K562 (cell line): ENCODE data around the gene SYNRG. TPM values are rescaled to one million over a fixed set of nuclear protein-coding genes. Genes with fewer than 3 reads are reported as not detected.

ENCODE experiments used
- ATAC-seq: fragments of 200-7000 bp; cut with Tn5 transposase; 3 replicates; pipeline ENCODE4 v1.9.1; 2020; ENCODE audit warnings: moderate library complexity
- BruUV-seq: library from RNA; stranded (reverse); fragments of 400-500 nt; replicated peaks from 2 replicates; lab custom pipeline; 2021; lab: Mats Ljungman, UMichigan
- CTCF ChIA-PET: fragments of 300-600 bp; formaldehyde crosslinking; extraction: SDS; loops from one replicate; lab custom pipeline; 2021; ENCODE audit warnings: low intra/inter-chr PET ratio; lab: Yijun Ruan, JAX
- POLR2A ChIA-PET: fragments of 300-600, 350-650 bp; sonication (Branson Sonifier 250); formaldehyde crosslinking; extraction: SDS; loops from one replicate; lab custom pipeline; 2021; ENCODE audit warnings: antibody characterized with exemption, inconsistent platforms; lab: Yijun Ruan, JAX
- DNase-seq, 4 experiments: peaks; one replicate each; pipeline versions ENCODE4 v3.0.0 to v3.0.0-alpha.2; 2011 to 2018; ENCODE audit warnings: low spot score in 3 of 4, mixed read lengths in 3 of 4; ENCODE audit errors: extremely low read depth in 1 of 4
- FAIRE-seq: peaks from 2 replicates; lab custom pipeline; 2011; peaks lifted over from hg19 to GRCh38; lab: Jason Lieb, UNC
- H2AFZ ChIP-seq: 2 replicates; pipeline ENCODE4 v1.6.0; 2011; ENCODE audit warnings: low read depth, low read length, control low read depth, inconsistent platforms
- H3K27ac ChIP-seq: fragments of 200-600 bp; 3 replicates; pipeline ENCODE4 v1.8.0; 2011; ENCODE audit warnings: low read depth, mild to moderate bottlenecking, control low read depth, inconsistent platforms, low read length, moderate library complexity, mixed read lengths; ENCODE audit errors: extremely low read depth
- H3K27me3 ChIP-seq, 2 experiments: fragments of 300-600 bp in 1 of 2; 2 replicates in 1 of 2; 3 replicates in 1 of 2; pipeline versions ENCODE4 v1.6.0 to v1.8.0; 2011; ENCODE audit warnings: inconsistent platforms in 2 of 2, low read length in 2 of 2, mild to moderate bottlenecking in 1 of 2, mixed read lengths in 1 of 2, moderate library complexity in 1 of 2; ENCODE audit not compliant: control insufficient read depth in 2 of 2, insufficient read depth in 2 of 2
- H3K36me3 ChIP-seq: fragments of 300-600 bp; 3 replicates; pipeline ENCODE4 v1.8.0; 2011; ENCODE audit warnings: mild to moderate bottlenecking, low read length, inconsistent platforms; ENCODE audit not compliant: control insufficient read depth, insufficient read depth
- H3K4me1 ChIP-seq, 2 experiments: fragments of 200-600 bp in 1 of 2; replicated peaks in 1 of 2; 2 replicates in 1 of 2; 3 replicates in 1 of 2; pipeline versions ENCODE4 v1.5.1 to v1.8.0; 2011; ENCODE audit warnings: inconsistent platforms in 2 of 2, low read length in 2 of 2, mild to moderate bottlenecking in 1 of 2, mixed read lengths in 1 of 2, moderate library complexity in 1 of 2; ENCODE audit not compliant: control insufficient read depth in 2 of 2, insufficient read depth in 2 of 2
- H3K4me2 ChIP-seq: 2 replicates; pipeline ENCODE4 v1.6.1; 2011; ENCODE audit warnings: low read length, control low read depth, inconsistent platforms, mixed read lengths; ENCODE audit not compliant: insufficient read depth
- H3K4me3 ChIP-seq: fragments of 200-600 bp; sonication (generic), shearing (Covaris generic); 2 replicates; pipeline ENCODE4 v1.5.1; 2016; ENCODE audit warnings: control low read depth, inconsistent platforms
- H3K79me2 ChIP-seq: fragments of 200-600 bp; 3 replicates; pipeline ENCODE4 v1.8.0; 2011; ENCODE audit warnings: low read length, inconsistent platforms; ENCODE audit not compliant: control insufficient read depth, insufficient read depth
- H3K9ac ChIP-seq, 2 experiments: 2 replicates each; pipeline versions ENCODE4 v1.6.0 to v1.6.1; 2011; ENCODE audit warnings: low read depth in 2 of 2, low read length in 2 of 2, control low read depth in 1 of 2, inconsistent platforms in 1 of 2, mild to moderate bottlenecking in 1 of 2, mixed read lengths in 1 of 2; ENCODE audit not compliant: insufficient read depth in 1 of 2
- H3K9me1 ChIP-seq: one replicate; pipeline ENCODE4 v1.6.0; 2011; ENCODE audit warnings: inconsistent platforms, mild to moderate bottlenecking, low read length, moderate library complexity; ENCODE audit not compliant: control insufficient read depth, insufficient read depth
- H3K9me3 ChIP-seq: replicated peaks from 2 replicates; pipeline ENCODE4 v1.5.1; 2011; ENCODE audit warnings: low read depth, low read length, inconsistent platforms; ENCODE audit not compliant: control insufficient read depth, insufficient read depth
- H4K20me1 ChIP-seq: replicated peaks from 2 replicates; pipeline ENCODE4 v1.6.1; 2011; ENCODE audit warnings: low read length, inconsistent platforms, mixed read lengths; ENCODE audit not compliant: control insufficient read depth, insufficient read depth
- CBFA2T2 ChIP-seq: fragments of 450-650 bp; conservative IDR thresholded peaks from 2 replicates; pipeline ENCODE4 v1.6.1; 2017; ENCODE audit warnings: mild to moderate bottlenecking
- CBX1 ChIP-seq: sonication (generic); IDR thresholded peaks from 2 replicates; pipeline ENCODE4 v1.6.1; 2016; ENCODE audit warnings: antibody characterized with exemption, low read depth, mild to moderate bottlenecking
- CBX8 ChIP-seq: fragments of 200-600 bp; sonication (generic); IDR thresholded peaks from 2 replicates; pipeline ENCODE4 v1.6.1; 2012; ENCODE audit warnings: borderline replicate concordance, mixed run types, low read depth, mild to moderate bottlenecking, moderate library complexity, mixed read lengths, low read length, control low read depth, inconsistent platforms; ENCODE audit not compliant: poor library complexity, severe bottlenecking; ENCODE audit errors: extremely low read depth
- EP400 ChIP-seq: fragments of 450-650 bp; IDR thresholded peaks from 2 replicates; pipeline ENCODE4 v1.6.1; 2017; ENCODE audit warnings: antibody characterized with exemption, mild to moderate bottlenecking, moderate library complexity
- NFATC3 ChIP-seq: fragments of 450-650 bp; IDR thresholded peaks from 2 replicates; pipeline ENCODE4 v1.6.1; 2017; ENCODE audit warnings: mild to moderate bottlenecking
- ZNF324 ChIP-seq: fragments of 250-450 bp; sonication (Bioruptor Pico); IDR thresholded peaks from 2 replicates; pipeline ENCODE4 v1.4.0; 2020; ENCODE audit warnings: mild to moderate bottlenecking
- ZNF75A ChIP-seq: fragments of 450-650 bp; formaldehyde crosslinking; IDR thresholded peaks from 2 replicates; pipeline ENCODE4 v1.4.0; 2020; ENCODE audit warnings: mild to moderate bottlenecking
- WGBS: fragments of 100-300 bp; shearing (Covaris generic); methylation state at CpG from one replicate; pipeline ENCODE4 v1.1.6; 2016; ENCODE audit warnings: low coverage, mixed read lengths; ENCODE audit not compliant: insufficient coverage; ENCODE audit errors: missing lambda C conversion rate; 5-methylcytosine and 5-hydroxymethylcytosine counted together
- in situ Hi-C: fragments of 300-500 bp; cut with MboI; formaldehyde crosslinking; loops from 4 replicates; pipeline ENCODE4 v1.15.0; 2018; ENCODE audit warnings: inconsistent platforms, mixed read lengths
- intact Hi-C: fragments of 100-400 bp; cut with micrococcal nuclease; formaldehyde crosslinking; loops from 2 replicates; pipeline ENCODE4 v1.14.2; 2022
- polyA plus RNA-seq, 8 experiments: library from polyadenylated mRNA; depleted of rRNA in 4 of 8; stranded (reverse) in 5 of 8; unstranded in 3 of 8; fragments of >200 nt; fragmentation: Nextera tagmentation in 2 of 8; fragmentation: Illumina TruSeq in 1 of 8; extraction: Ambion mirVana in 2 of 8; extraction: Trizol in 1 of 8; gene quantifications; 2 replicates each; pipeline versions ENCODE4 v1.2.1 to v1.2.3, GENCODE V29; 2011 to 2014; ENCODE audit warnings: inconsistent platforms in 1 of 8, missing spikeins in 1 of 8
- total RNA-seq, 7 experiments: library from RNA; depleted of rRNA in 6 of 7; stranded (reverse); fragments of >200 nt in 6 of 7; fragmentation: Illumina TruSeq in 2 of 7; extraction: Trizol in 2 of 7; gene quantifications; 2 replicates each; pipeline versions ENCODE4 v1.2.1 to v1.2.3, GENCODE V29; 2011 to 2021; ENCODE audit warnings: low replicate concordance in 1 of 7

Gene SYNRG
- total and polyA plus RNA-seq, 9 of the 15 experiments (the other 6 are each of a cell fraction or from before 2014, with no cell fraction given), result 2.9 to 28.2 (median 15.1) TPM

GRCh38 chr17:37648555-37648954 is 39.3 kb upstream of the SYNRG start:
- H3K9me1 ChIP-seq, result no peaks in the 10 kb centered on the region
- no peaks in the 10 kb centered on the region for H4K20me1 ChIP-seq
- ChIA-PET CTCF (interaction anchor here (0.5 kb wide), 1 partner anchor 9 kb away, joined by 4 read pairs; no protein-coding TSS in a partner anchor), POLR2A (interaction anchor here (0.6 kb wide), 1 partner anchor 39 kb away, joined by 3 read pairs; no protein-coding TSS in a partner anchor)
- DNase-seq (no peak), ATAC-seq (no peak), FAIRE-seq (no peak)
- intact Hi-C loops (no loop called here), in situ Hi-C loops (no loop called here)
- no peak overlapping the region for H3K27ac ChIP-seq
- TF ChIP-seq ZNF75A (CRISPR knock-in tag) (no peak), ZNF324 (CRISPR knock-in tag) (no peak), CBX8 (peak; percentile 86), EP400 (no peak), CBFA2T2 (no peak), CBX1 (no peak), NFATC3 (no peak)
- no peak overlapping the region for H3K9ac ChIP-seq
- H3K4me1 ChIP-seq, result peaks cover 0 to 2% of the 10 kb centered on the region in 2 experiments; a peak in 1 of 5 replicates
- H3K4me3 ChIP-seq, result no peak overlapping the region
- H3K27me3 ChIP-seq, result peaks cover 0 to 9% of the 10 kb centered on the region in 2 experiments; a peak in 4 of 5 replicates
- H2AFZ ChIP-seq, result no peak overlapping the region
- 5% methylated on average over 2 of the region's 2 CpGs for WGBS
- no TSS peak for BruUV-seq
- no peaks in the 10 kb centered on the region for H3K9me3 ChIP-seq
- no peaks in the 10 kb centered on the region for H3K79me2 ChIP-seq
- no peak overlapping the region for H3K4me2 ChIP-seq
- no peaks in the 10 kb centered on the region for H3K36me3 ChIP-seq
